GM06990 (cell line): Measurements from ENCODE around the gene LLPH.

Source experiments
- DNase-seq: peaks from one replicate; pipeline ENCODE4 v3.0.0-alpha.2; 2011; ENCODE audit not compliant: insufficient read length; ENCODE audit errors: extremely low read depth
- H3K27me3 ChIP-seq: replicated peaks from 2 replicates; pipeline ENCODE4 v1.6.0; 2011; ENCODE audit warnings: low read length; ENCODE audit not compliant: control insufficient read depth, insufficient read depth
- H3K36me3 ChIP-seq: 2 replicates; pipeline ENCODE4 v1.5.1; 2011; ENCODE audit warnings: low read length; ENCODE audit not compliant: control insufficient read depth, insufficient read depth
- H3K4me3 ChIP-seq: replicated peaks from 2 replicates; pipeline ENCODE4 v1.5.1; 2011; ENCODE audit warnings: low read depth, mild to moderate bottlenecking, control low read depth, low read length
- TF ChIP-seq, protein P1 (sequence below): IDR thresholded peaks from 2 replicates; pipeline ENCODE4 v1.5.1; 2011; ENCODE audit warnings: low read length, control low read depth, mild to moderate bottlenecking, inconsistent platforms; ENCODE audit not compliant: insufficient read depth, poor library complexity, severe bottlenecking

LLPH gene

DNA sequence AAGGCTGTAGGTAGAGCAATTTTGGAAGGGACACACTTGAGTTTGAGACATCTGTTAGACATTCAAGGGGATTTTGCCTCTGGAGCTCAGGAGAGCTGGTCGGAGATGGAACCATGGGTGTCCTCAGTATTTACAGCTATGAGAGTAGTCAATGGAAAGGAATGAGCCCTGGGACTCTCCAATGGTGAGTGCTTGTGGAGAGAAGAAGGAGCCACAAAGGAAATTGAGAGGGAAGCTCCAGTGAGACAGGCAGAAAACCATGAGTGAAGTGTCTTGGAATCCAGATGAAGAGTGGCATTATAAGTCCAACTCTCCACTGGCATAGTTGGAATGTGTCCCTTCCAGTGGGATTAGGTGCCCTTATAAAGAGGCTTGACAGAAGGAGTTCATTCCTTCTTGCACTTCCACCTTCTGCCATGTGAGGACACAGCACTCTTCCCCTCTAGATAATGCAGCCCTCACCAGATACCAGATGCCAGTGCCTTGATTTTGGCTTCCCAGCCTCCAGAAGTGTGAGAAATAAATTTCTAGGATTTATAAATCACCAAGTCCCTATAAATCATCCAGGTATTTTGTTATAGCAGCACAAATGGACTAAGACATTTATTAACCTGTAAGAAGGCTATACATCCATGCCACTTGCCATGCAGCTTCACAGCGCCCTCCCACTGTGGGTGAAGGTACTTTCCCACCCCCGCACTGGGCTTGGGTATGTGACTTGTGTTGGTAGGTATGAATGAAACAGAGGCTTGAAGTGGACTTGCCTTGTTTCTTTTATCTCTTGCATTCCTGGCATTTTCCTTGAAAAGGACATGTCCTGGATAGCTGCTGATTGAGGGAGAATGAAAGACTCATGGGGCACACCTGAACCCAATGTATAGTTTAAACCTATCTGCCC lies 27.3 kb downstream of the LLPH start:
- DNase-seq = no peak
- H3K27me3 ChIP-seq = no peaks in the 10 kb centered on the region
- H3K36me3 ChIP-seq = no peaks in the 10 kb centered on the region
- H3K4me3 ChIP-seq = no peak overlapping the region
- TF ChIP-seq, protein P1, sequence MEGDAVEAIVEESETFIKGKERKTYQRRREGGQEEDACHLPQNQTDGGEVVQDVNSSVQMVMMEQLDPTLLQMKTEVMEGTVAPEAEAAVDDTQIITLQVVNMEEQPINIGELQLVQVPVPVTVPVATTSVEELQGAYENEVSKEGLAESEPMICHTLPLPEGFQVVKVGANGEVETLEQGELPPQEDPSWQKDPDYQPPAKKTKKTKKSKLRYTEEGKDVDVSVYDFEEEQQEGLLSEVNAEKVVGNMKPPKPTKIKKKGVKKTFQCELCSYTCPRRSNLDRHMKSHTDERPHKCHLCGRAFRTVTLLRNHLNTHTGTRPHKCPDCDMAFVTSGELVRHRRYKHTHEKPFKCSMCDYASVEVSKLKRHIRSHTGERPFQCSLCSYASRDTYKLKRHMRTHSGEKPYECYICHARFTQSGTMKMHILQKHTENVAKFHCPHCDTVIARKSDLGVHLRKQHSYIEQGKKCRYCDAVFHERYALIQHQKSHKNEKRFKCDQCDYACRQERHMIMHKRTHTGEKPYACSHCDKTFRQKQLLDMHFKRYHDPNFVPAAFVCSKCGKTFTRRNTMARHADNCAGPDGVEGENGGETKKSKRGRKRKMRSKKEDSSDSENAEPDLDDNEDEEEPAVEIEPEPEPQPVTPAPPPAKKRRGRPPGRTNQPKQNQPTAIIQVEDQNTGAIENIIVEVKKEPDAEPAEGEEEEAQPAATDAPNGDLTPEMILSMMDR = peak; percentile 38

DNA sequence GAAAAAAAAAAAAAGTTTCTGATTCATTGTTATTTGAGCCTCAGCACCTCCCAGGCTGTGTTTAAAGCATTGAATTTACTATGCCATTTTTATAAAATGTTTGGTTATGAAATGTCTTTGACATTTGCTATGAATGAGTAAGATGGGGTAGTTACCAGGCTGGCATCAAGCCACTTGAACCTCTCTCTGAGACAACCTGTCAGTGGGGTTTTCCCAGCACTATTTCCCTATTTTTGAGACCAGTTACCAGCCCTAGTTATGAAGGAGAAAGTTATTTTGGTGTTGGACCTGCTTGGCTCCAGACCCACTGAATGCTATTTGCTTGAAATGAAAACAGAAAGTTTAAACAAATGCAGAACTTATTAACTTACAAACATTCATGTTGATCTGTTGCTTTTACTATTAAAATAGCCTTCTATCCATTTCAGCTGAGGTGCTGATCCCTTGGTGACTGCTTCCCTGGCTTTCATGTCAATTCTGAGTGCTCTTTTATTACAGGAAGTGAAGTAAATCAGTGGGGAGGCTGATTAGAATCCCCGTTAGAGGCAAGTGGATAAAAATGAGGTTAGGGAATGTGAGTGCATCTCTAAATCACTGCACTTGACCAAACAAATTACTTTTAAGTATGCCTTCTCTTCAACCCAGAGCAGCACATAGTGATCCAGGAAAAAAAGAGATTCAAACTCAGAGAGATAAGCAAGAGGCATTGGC lies 37.8 kb downstream of the LLPH start:
- Histone ChIP-seq H3K36me3 (no peaks in the 10 kb centered on the region), H3K27me3 (no peaks in the 10 kb centered on the region), H3K4me3 (no peak overlapping the region)
- no peak for DNase-seq
- TF ChIP-seq, protein P1 = no peak

GRCh38 chr12:66090157-66090556 lies 40.4 kb downstream of the LLPH start:
- Histone ChIP-seq H3K27me3 (no peaks in the 10 kb centered on the region), H3K36me3 (no peaks in the 10 kb centered on the region), H3K4me3 (no peak overlapping the region)
- DNase-seq = no peak
- TF ChIP-seq, protein P1 = no peak

GRCh38 chr12:66087365-66087943 lies 43.1 kb downstream of the LLPH start:
- TF ChIP-seq, protein P1 = peak; percentile 69
- H3K27me3 ChIP-seq = no peaks in the 10 kb centered on the region
- no peaks in the 10 kb centered on the region for H3K36me3 ChIP-seq
- no peak overlapping the region for H3K4me3 ChIP-seq
- no peak for DNase-seq

DNA sequence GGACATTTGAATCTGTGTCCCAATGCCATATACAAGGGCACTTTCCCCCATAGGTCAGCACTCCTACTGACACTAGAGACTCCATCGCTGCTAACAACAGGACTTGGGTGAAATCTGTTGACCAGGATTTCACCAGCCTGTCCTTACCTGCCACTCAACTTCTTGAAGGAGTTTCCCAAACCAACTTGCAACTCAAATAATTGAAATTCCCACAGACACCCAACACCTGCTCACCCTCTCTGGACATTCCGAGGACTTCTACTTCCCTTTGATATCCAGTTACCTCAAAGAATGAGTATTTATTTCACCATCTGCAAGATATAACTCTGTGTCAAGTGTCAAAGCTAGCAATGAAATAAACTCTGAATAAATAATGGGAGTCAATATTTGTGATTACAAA lies 44.6 kb downstream of the LLPH start:
- Histone ChIP-seq H3K27me3 (no peaks in the 10 kb centered on the region), H3K4me3 (no peak overlapping the region), H3K36me3 (no peaks in the 10 kb centered on the region)
- TF ChIP-seq, protein P1 = no peak
- no peak for DNase-seq
